NCI-H2196 (cell line): ENCODE measurements around the gene TSC2.

Experiments used
- DNase-seq: peaks from one replicate; lab custom pipeline; 2025; ENCODE audit not compliant: unreplicated experiment; lab: John Stamatoyannopoulos, UW

TSC2 gene

GRCh38 chr16:2042171-2042985 lies 5.4 kb upstream of the TSC2 start:
- DNase-seq = peak; percentile 90

GRCh38 chr16:2042986-2043666 lies 4.7 kb upstream of the TSC2 start:
- peak; percentile 88 for DNase-seq

GRCh38 chr16:2043667-2044451 lies 3.9 kb upstream of the TSC2 start:
- DNase-seq = peak; percentile 88

- no peak for DNase-seq
These were observed 3.2 kb upstream of the TSC2 start for GRCh38 chr16:2044541-2044940.

GRCh38 chr16:2045965-2046892 lies 1.6 kb upstream of the TSC2 start:
- DNase-seq = no peak

GRCh38 chr16:2046893-2047329 lies 874 bp upstream of the TSC2 start:
- no peak for DNase-seq

DNA sequence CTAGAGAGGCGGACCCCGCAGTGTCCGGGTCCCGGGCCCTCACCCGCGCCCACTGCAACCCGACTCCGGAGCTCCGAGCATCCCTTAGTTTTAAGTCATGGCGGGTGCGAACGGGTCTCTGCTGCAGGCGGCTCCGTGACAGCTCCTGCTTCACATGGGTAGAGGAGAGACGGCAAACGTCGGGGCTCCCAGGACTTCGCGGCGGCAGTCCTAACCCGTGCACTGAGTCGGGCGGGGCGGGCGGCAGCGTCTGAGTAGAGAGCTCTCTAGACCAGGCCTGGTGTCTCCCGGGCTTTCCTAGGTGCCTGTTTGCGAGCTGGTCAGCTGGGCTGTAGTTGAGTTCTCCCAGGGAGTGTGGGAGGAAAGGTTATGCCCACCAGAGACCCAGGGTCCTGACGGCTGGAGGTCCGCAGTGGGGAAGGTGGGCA lies 345 bp downstream of the TSC2 start:
- no peak for DNase-seq

DNA sequence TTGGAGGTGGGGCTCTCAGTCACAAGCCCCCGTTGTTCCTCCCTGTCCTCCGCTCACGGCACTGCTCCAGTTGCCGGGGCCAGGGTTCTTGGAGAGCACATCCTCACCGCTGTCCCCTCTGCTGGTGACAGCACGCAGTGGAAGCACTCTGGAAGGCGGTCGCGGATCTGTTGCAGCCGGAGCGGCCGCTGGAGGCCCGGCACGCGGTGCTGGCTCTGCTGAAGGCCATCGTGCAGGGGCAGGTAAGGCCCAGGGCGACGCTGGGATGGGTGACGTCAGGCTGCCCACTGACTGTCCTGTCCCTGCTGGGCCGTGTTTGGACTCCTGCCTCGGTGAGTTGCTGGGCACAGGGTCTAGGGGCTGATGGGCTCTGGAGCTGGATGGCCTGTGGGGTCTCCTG lies 5.4 kb downstream of the TSC2 start:
- DNase-seq = no peak

DNA sequence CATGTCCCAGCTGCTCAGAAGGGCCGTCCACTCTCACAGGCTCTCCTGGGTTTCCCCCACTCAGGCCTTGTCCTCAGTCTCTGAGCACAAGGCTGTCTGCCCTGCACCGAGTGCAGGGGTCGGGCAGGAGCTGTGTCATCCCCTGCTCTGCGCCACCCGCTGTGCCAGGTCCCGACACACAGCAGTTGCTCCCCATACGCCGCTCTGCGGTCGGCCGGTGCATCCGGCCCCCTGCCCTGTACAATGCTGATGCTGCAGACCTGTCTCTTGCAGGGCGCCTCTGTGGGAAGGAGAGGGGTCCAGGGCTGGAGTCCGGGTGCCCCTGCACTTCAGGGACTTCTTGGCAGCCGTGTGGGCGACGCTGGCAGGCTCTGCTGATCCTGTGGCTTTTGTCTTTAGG lies 6.1 kb downstream of the TSC2 start:
- no peak for DNase-seq

DNA sequence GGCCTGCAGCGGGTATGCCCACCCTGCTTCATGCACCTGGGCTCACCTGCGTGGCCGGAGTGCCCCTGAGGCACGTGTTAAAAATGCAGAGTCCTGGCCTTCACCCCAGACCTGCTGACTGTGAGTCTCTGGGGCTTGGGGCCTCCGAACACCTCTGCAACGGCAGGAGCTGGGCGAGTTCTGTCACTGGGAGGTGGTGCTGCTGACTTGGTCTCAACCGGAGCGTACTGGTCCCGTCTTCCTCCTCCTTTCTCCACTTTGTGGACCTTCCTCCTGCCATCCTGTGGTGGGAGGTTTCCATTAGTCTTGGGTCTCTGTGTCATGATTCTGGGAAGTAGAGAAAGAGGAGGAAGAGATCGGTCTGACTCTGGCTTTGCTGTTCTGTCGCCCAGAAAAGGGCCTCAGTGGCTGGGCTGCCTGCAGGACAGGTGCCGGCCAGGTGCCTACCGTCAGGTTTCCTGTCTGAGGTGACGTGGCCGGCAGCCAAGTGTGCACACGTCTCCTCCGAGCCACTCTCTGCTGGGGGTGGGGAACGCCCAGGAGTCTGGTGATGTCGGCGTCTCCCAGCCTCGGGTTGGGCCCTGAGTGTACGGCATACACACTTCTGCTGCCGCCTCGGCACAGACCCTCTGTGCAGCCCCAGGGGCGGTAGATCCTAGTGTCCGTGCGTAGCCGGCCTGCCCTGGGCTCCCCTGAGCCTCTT lies 6.9 kb downstream of the TSC2 start:
- peak; percentile 94 for DNase-seq

DNA sequence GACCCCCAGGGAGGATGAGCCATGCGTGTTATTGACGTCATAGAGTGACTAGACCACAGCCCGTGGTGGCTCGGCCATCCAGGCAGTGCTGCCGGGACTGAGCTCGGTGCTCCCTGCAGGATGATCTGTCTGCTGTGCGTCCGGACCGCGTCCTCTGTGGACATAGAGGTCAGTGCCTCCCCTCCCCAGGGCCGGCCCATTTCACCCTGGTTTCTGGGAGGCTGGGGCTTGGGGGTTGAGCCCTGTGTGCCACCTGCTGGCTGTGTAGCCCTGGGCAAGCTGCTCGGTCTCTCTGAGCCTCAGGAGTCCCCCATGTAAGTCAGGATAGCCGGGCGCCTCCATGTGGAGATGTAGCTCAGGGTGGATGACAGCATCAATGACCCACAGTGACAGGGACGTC lies 8.3 kb downstream of the TSC2 start:
- no peak for DNase-seq

DNA sequence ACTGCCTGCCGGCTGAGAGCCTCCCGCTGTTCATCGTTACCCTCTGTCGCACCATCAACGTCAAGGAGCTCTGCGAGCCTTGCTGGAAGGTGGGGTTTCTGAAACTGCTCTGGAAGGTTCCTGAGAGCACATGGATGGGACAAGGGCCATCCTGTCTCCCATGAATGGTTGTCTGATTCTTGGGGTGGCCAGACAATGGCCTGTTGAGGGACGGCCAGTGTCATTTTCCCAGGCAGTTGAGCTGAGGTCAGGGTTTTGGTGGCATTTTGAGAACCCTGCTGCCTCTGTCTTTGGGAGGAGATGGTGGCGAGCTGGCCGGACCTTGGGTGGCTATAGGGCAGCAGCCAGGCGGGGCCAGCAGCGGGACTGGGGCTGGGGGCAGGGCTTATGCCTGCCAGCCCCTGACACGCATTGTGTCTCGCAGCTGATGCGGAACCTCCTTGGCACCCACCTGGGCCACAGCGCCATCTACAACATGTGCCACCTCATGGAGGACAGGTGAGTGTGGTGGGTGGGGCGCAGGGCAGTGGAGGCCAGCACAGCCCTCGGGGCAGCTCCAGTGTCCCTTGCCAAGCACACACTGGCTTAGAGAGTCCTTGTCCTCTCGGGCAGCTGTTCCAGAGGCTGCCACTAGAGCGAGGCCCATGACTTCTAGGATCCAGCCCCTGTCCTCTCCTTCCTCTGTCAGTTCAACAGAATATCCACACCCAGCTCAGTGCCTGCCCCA lies 9.1 kb downstream of the TSC2 start:
- DNase-seq = peak; percentile 37

DNA sequence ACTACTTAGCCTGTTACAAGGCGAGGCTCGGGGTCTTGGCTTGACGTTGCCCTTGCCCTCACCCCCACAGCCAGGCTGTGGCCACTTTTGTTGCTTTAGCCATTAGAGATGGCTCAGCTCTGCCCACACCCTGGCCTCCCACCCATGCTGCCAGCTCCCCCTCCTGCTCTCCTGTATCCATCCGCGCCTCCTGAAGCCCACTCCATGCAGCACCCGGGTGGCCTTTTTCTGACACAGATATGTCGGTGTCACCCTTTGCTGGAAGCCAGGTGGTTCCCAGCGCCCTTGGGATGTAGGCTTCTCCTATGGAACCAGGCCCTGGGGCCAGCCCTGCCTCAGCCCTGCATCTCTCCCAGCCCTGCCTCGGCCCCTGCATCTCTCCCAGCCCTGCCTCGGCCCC lies 9.7 kb downstream of the TSC2 start:
- DNase-seq = no peak

DNA sequence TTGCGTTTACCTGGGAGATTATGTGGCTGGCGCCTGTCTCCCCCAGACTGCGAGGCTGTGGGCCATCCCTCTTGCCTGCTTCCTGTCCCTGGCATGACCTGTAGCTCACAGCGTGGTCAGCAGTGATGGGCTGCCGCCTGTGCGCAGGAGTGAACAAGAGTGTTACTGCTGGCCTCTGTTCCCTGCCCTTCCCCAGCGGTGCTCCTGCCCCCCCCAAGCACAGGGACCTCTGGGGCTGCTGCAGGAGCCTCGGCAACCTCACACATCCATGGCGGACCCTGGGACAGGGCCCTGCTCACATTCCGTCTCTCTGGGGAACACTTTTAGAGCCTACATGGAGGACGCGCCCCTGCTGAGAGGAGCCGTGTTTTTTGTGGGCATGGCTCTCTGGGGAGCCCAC lies 10.6 kb downstream of the TSC2 start:
- no peak for DNase-seq

DNA sequence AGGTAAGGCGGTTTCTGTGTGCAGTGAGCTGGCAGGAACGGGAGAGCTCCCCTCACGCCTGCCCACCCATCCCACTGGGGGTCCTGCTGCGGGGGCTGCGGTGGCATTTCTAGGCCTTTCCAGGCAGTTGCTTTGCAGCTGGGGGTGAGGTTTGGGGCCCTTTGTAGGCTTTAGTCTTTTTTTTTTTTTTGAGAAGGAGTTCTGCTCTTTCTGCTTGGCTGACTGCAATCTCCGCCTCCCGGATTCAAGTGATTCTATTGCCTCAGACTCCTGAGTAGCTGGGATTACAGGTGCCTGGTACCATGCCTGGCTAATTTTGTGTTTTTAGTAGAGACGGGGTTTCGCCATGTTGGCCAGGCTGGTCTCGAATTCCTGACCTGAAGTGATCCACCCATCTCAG lies 11.1 kb downstream of the TSC2 start:
- no peak for DNase-seq

DNA sequence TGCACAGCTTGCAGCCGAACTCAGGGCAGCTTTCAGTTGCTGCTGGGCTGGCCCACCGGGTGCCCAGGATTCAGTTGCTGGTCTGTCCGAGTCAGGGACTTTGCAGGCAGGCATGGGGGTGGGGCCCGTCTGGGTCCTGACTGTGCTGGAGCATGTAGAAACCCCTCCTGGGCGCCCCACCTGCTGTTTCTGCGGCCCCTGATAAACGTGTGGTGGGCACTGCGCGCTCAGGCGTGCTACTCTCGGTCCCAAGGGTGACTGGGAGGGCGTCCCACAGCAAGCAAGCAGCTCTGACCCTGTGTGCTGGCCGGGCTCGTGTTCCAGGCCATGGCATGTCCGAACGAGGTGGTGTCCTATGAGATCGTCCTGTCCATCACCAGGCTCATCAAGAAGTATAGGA lies 12.6 kb downstream of the TSC2 start:
- DNase-seq = no peak

DNA sequence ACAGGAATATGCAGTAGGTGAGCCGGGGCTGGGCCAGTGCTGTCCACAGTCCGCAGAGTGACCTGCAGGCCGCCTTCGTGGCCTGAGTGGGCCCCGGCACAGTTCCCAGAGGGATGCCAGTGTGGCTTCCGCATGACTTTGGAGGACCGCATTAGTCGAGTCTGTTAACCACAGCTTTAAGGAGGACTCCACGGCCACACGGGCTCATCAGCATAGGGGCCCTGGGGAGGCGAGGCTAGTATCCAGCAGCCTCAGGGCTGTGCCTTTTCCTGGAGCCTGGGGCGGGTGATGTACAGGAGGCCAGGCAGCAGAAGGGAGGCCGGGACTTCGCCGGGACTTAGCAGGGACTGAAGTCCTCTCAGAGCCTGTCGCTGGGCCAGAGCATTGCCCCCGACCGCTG lies 13.2 kb downstream of the TSC2 start:
- DNase-seq = no peak

DNA sequence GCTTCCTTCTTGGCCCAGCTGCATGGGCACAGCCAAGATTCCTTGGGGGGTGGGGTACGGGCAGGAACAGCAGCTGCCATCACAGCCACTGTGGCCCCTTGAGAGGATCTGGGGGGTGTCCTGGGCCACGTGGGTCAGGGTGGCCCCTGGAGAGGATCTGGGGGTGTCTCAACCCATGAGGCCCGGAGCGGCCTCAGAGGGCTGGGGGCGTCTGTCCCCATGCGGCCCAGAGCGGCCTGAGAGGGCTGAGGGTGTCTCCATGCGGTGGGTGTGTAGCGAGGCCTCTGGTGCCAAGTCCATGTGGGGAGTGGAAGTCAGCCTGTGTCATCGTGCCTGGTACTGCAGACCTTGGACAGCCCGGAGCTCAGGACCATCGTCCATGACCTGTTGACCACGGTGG lies 13.7 kb downstream of the TSC2 start:
- DNase-seq = no peak

- DNase-seq = no peak
These were observed 15.0 kb downstream of the TSC2 start for GRCh38 chr16:2062801-2063200.
